Fibroblast of the aortic adventitia (primary cell): ENCODE data around the gene ADGRB3. TPM values are rescaled to one million over a fixed set of nuclear protein-coding genes. Genes with fewer than 3 reads are reported as not detected.

ENCODE experiments used
- DNase-seq: peaks from one replicate; pipeline ENCODE4 v3.0.0-alpha.2; 2010; ENCODE audit warnings: low read depth
- H3K4me3 ChIP-seq: 2 replicates; pipeline ENCODE4 v1.5.1; 2011; ENCODE audit warnings: low read depth, mild to moderate bottlenecking, control low read depth, low read length, moderate library complexity
- total RNA-seq: library from RNA; depleted of rRNA; stranded (reverse); fragments of >200 nt; gene quantifications from 2 replicates; pipeline ENCODE4 v1.2.3, GENCODE V29; 2012; ENCODE audit warnings: low replicate concordance
- TF ChIP-seq, protein P1 (sequence below): IDR thresholded peaks from 2 replicates; pipeline ENCODE4 v1.5.1; 2011; ENCODE audit warnings: mild to moderate bottlenecking, low read length, control low read depth, inconsistent platforms; ENCODE audit not compliant: insufficient read depth

Gene ADGRB3
- total RNA-seq, 1 donor, result 1.4 TPM

DNA sequence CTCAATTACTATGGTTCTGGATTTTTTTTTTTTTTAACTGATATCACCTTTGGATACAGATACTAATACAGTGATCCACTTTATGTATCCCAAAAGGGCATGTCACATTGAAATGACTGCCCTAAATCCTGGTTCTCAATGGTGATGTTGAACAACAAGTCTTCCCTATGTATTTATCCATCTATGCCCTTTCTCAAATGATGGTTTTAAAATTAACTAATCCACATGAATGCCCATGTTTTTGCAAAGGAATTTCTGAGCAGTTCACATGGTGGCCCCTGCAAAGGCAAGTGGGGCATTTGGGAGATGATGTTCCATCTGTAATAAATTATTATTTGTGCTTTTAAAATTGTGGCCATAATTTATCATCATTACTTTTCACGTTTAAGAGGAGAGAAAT, 2.7 kb downstream of the ADGRB3 start:
- DNase-seq, result no peak
- no peak overlapping the region for H3K4me3 ChIP-seq
- TF ChIP-seq, protein P1, sequence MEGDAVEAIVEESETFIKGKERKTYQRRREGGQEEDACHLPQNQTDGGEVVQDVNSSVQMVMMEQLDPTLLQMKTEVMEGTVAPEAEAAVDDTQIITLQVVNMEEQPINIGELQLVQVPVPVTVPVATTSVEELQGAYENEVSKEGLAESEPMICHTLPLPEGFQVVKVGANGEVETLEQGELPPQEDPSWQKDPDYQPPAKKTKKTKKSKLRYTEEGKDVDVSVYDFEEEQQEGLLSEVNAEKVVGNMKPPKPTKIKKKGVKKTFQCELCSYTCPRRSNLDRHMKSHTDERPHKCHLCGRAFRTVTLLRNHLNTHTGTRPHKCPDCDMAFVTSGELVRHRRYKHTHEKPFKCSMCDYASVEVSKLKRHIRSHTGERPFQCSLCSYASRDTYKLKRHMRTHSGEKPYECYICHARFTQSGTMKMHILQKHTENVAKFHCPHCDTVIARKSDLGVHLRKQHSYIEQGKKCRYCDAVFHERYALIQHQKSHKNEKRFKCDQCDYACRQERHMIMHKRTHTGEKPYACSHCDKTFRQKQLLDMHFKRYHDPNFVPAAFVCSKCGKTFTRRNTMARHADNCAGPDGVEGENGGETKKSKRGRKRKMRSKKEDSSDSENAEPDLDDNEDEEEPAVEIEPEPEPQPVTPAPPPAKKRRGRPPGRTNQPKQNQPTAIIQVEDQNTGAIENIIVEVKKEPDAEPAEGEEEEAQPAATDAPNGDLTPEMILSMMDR, result no peak

DNA sequence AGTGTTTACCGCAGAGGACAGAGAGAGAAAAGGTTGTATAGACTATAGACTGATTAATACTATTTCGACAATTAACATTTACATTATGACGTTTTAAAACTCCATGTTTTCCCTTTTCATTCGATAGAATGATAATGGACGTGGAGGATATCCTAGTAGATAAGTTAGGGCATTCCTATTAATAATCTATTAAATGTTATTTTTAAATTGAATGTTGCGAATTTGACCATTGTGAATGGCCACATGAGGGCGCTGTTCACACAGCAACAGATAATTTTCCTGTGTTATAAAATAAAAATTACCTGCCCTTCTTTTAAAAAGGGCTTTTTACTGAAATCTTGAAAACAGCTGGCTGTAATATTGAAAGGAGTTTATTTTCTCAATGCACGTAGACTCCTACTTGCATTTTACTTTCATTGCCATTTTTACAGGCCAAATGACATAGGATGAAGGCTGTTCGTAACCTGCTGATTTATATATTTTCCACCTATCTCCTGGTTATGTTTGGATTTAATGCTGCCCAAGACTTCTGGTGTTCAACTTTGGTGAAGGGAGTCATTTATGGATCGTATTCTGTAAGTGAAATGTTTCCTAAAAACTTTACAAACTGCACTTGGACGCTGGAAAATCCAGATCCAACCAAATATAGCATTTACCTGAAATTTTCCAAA, 3.3 kb downstream of the ADGRB3 start:
- peak; percentile 64 for DNase-seq
- H3K4me3 ChIP-seq, result no peak overlapping the region
- TF ChIP-seq, protein P1, result peak; percentile 67

DNA sequence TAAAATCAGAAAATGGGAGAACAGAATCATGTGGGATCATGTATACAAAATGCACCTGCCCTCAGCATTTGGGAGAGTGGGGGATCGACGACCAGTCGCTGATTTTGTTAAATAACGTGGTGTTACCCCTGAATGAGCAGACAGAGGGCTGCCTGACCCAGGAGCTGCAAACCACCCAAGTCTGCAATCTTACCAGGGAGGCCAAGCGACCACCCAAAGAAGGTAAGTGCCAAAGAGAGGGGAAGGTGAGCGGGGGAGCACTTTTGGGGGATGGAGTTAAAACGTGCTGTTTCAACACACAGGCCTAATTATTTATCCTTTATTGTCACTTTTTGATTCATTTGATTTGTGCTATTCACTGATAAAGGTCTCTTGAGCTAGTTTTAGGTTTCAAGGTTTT, 4.1 kb downstream of the ADGRB3 start:
- no peak overlapping the region for H3K4me3 ChIP-seq
- no peak for DNase-seq
- TF ChIP-seq, protein P1, result no peak

DNA sequence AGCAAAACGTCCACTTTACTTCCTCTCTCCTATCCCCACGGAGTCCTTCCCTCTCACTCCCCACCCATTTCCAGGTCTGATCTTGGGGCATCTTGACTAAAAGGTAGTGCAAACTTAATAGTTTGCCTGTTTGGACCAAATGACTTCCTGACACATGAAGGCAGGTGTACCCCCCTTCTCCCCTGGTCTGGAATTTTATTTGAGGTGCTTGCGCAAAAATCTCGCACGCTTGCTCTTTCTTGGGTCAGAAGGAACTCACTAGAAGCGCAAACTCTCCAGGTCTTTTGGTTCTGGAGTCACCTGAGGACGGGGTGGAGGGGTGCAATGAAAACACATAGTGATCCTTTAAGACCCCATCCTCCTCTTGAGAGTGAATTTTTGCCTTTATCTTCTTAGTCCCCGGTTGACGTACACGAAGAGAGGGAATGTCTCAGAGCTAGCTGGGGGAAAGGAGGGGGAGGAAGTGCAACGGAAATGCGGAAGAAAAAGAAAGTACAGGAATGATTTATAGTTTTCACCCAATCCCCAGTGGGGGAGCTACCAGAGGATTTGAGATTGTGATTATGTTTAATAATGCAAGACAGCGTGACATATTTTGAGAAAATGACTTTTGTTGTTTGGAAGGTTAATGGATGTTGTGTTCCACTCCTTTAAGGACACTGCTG, 4.9 kb downstream of the ADGRB3 start:
- H3K4me3 ChIP-seq, result no peak overlapping the region
- DNase-seq, result no peak
- TF ChIP-seq, protein P1, result no peak

DNA sequence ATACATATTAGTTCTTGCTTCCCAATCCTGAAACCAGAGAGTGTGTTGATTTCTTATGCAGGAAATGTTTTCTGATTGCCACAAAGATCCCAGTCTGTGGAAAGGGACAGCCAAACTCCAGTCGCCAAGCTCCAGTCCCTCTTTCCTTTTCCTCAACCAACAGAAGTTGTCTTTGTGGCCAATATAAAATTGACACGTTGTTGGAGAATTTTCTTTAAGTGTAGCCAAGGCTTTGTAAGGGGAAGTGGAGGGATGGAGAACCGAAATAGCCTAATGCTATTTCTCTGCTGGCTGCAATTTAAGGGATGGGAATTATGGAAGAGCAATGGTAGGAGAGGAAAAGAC, 5.4 kb downstream of the ADGRB3 start:
- TF ChIP-seq, protein P1, result no peak
- H3K4me3 ChIP-seq, result no peak overlapping the region

DNA sequence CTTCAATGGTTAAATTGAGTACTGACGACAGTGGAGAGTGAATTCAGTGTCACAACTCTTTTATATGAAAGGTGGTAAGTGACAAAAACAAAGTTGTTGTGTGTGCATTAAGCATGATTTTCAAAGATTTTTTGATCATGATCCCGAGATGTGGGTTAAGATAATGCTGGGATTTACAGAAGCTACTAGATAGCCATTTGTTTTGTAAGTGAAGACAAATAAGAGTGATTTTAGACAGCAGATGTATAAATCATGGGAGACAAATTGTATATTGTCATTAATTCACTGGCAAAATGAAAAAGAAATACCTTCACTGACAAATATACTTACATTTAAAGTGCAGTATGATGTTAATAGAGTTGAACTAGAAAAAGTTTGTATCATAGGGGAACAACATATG, 6.1 kb downstream of the ADGRB3 start:
- TF ChIP-seq, protein P1, result no peak
- no peak for DNase-seq
- no peak overlapping the region for H3K4me3 ChIP-seq

More for the DNA sequence above, 5.4 kb downstream of the ADGRB3 start:
- DNase-seq, result no peak
